NK-92 (cell line): ENCODE measurements around the gene KLF1.
"Not testable (repeated sequence)": the region's sequence is repeated elsewhere in the genome, so short reads cannot be mapped to it uniquely, and the experiment has no call there.

Experiments used
- DNase-seq: peaks from one replicate; lab custom pipeline; 2025; ENCODE audit not compliant: unreplicated experiment; lab: John Stamatoyannopoulos, UW

The KLF1 gene

GRCh38 chr19:12886969-12887747, at the start of gene KLF1:
Gene KLF1 (minus strand): TSS chr19:12887201. CDS start chr19:12887140, 61 bp downstream.
- DNase-seq, result no peak

- DNase-seq, result no peak
These were observed 49.6 kb upstream of the KLF1 start for GRCh38 chr19:12936582-12936981.

- DNase-seq, result no peak
These were observed 48.1 kb upstream of the KLF1 start for GRCh38 chr19:12935071-12935470.

GRCh38 chr19:12933287-12934072, 46.5 kb upstream of the KLF1 start, which contains the start of gene FARSA:
Gene FARSA (minus strand): TSS chr19:12933711. CDS start chr19:12933696, 15 bp downstream.
- DNase-seq, result no peak

GRCh38 chr19:12932392-12933286, 45.6 kb upstream of the KLF1 start:
- no peak for DNase-seq

GRCh38 chr19:12930002-12930645, 43.1 kb upstream of the KLF1 start:
- DNase-seq, result no peak

GRCh38 chr19:12924621-12925310, 37.8 kb upstream of the KLF1 start:
- DNase-seq, result no peak

GRCh38 chr19:12922959-12923358, 36.0 kb upstream of the KLF1 start:
- DNase-seq, result no peak

GRCh38 chr19:12921047-12921446, 34.0 kb upstream of the KLF1 start:
- no peak for DNase-seq

GRCh38 chr19:12918253-12918652, 31.3 kb upstream of the KLF1 start:
- no peak for DNase-seq

- not testable (repeated sequence) for DNase-seq
These were observed 28.9 kb upstream of the KLF1 start for GRCh38 chr19:12915860-12916259.

- DNase-seq, result no peak
These were observed 27.1 kb upstream of the KLF1 start for GRCh38 chr19:12913851-12914690.

- no peak for DNase-seq
These were observed 26.1 kb upstream of the KLF1 start for GRCh38 chr19:12913011-12913561.

- DNase-seq, result no peak
These were observed 25.6 kb upstream of the KLF1 start for GRCh38 chr19:12912571-12912970.

GRCh38 chr19:12907166-12907565, 20.2 kb upstream of the KLF1 start:
- DNase-seq, result no peak

- no peak for DNase-seq
These were observed 13.0 kb upstream of the KLF1 start for GRCh38 chr19:12899891-12900518.

- no peak for DNase-seq
These were observed 9.5 kb upstream of the KLF1 start for GRCh38 chr19:12896460-12896859.

- no peak for DNase-seq
These were observed 6.6 kb upstream of the KLF1 start for GRCh38 chr19:12893582-12893981.
